Activated T-helper 9 cell treated with anti-CD3 and anti-CD28 coated beads, Interleukin-2, amount 50 U/mL, for 16 hours (primary cell): ENCODE measurements around the gene OSBPL6.

Experiments used
- DNase-seq: peaks from one replicate; pipeline ENCODE4 v3.0.0-alpha.2; 2020; ENCODE audit warnings: low read depth

Gene OSBPL6

GRCh38 chr2:178241844-178242551 lies 47.7 kb downstream of the OSBPL6 start:
- no peak for DNase-seq

DNA sequence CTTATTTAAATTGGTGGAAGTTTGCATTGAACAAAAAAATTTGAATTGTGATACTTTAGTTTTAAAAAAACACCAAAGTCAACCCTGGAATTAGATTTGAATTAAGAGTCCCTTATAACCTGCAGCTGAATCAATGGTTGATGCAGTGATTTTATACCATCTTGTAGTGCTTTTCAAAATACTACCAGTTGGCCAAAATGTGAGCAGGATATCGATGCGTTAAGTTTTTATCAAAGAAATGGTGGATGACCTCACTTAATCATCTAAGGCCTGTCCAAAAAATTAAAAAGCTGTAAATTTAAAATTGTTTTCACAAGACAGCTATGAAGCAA lies 48.2 kb downstream of the OSBPL6 start:
- DNase-seq, result no peak

DNA sequence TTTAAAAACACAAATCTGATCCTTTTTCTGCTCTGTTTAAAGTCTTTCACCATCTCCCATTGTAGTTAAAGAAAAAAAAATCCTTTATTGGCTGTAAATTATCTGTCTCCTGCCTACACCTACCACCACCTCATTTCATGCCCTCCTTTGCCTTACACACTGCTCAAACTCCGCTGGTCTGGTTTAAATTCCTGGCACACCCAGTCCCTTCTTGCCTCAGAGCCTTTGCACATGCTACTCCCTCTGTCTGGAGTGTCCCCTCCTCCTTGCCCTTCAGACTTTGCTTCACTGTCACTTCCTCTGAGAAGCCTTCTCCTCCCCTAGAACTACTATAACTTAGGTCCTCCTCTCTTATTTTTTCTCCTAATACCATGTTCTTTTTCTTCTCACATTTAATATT lies 49.6 kb downstream of the OSBPL6 start:
- no peak for DNase-seq

GRCh38 chr2:178244777-178245176 lies 50.5 kb downstream of the OSBPL6 start:
- DNase-seq, result no peak

DNA sequence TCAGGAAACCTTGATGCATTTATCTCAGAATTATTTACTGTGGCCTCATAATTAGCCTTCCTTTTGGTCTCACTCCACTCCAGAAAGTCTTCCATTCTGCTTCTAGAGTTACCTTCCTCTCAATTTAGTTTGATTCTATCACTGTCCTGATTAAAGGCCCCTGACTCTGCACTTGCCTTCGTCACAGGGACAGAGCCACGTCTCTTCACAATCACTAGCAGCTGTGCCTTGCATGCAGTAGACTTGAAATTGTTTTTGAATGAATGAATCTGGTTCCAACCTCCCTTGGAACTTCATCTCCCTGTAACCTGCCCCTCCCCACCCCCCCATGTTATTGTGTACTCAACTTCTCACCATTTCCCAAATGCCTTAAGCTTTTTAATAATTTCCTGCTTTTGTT lies 52.4 kb downstream of the OSBPL6 start:
- no peak for DNase-seq

DNA sequence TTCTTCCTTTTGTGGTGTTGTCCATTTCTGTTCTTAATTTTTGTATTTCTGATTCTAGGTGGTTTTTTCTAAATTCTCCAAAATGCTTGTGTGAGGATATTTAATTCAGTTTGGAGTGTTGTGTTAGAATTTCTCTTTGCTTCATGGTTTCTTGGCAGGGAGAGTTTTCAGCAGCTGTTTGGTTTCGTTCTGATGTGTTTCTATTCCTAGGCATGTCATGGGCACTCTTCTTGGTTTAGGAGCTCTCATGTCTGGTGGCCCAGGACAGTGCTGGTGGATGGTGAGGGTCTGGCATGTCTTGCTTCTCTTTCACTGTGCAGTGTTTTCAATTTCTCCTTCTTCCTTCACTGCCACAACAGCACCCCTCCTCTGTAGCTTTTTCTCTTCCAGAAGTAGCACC lies 52.9 kb downstream of the OSBPL6 start:
- no peak for DNase-seq

DNA sequence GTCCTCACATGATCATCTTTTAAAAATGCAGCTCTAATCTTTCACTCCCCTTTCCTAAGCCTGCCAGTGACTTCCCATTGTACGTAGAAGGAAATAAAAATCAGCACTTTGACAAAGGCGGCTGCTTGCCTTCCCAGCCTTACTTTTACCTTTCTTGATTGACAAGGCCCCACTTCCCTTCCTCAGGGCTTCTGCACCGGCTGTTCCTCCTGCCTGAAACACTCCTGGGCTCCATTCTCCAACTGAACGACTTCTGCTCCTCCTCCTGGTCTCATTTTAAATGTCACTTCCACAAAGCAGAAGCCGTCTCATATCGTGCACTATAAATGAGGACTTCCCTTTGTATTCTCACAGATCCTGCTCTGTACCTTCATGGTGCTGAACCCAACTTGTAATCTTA lies 56.1 kb downstream of the OSBPL6 start:
- DNase-seq, result no peak

GRCh38 chr2:178251151-178251955 lies 57.0 kb downstream of the OSBPL6 start:
- DNase-seq, result no peak

- no peak for DNase-seq
Measured at GRCh38 chr2:178256382-178257042, 62.2 kb downstream of the OSBPL6 start.

- DNase-seq, result no peak
Measured at GRCh38 chr2:178257127-178257526, 62.8 kb downstream of the OSBPL6 start.

- DNase-seq, result no peak
Measured at GRCh38 chr2:178258916-178259315, 64.6 kb downstream of the OSBPL6 start.

- DNase-seq, result no peak
Measured at GRCh38 chr2:178263159-178263860, 69.0 kb downstream of the OSBPL6 start.

DNA sequence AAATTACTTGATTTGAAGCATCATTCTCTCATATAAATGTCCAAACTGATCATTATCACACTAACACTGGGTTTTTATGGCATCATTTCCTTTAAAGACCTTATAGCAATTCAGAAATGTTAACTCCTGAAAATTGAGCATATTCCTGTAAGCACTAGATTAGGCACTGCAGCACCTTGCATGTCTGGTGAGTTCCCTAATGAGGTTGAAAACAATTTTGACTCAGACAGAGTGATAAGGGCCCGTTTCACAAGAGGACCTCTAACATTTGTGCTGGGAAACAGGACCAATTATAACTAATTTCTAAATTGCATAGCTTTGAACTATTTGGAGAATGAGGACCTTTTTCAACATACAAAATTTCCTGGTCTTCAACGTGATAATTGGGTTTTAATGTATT lies 69.9 kb downstream of the OSBPL6 start:
- no peak for DNase-seq

GRCh38 chr2:178265851-178266250 lies 71.5 kb downstream of the OSBPL6 start:
- no peak for DNase-seq

GRCh38 chr2:178266445-178266844 lies 72.1 kb downstream of the OSBPL6 start:
- DNase-seq, result no peak

- DNase-seq, result no peak
Measured at GRCh38 chr2:178267660-178268059, 73.3 kb downstream of the OSBPL6 start.

DNA sequence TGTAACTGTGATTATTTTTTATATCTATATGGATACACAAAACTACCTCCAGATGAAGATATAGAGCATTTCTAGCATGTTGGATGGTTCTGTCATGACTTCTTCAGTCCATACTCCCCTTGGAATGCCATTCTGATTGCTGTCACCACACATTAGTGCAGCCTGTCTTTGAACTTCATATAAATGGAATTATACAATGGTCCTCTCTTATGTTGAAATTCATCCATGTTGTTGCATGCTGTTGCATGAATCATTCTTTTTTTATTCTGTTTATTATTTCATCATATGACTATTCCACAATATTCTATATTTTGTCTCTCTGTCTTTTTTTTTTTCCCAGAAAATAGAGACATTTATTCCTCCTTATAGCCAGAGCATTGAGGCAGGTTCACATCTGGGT lies 74.1 kb downstream of the OSBPL6 start:
- no peak for DNase-seq

DNA sequence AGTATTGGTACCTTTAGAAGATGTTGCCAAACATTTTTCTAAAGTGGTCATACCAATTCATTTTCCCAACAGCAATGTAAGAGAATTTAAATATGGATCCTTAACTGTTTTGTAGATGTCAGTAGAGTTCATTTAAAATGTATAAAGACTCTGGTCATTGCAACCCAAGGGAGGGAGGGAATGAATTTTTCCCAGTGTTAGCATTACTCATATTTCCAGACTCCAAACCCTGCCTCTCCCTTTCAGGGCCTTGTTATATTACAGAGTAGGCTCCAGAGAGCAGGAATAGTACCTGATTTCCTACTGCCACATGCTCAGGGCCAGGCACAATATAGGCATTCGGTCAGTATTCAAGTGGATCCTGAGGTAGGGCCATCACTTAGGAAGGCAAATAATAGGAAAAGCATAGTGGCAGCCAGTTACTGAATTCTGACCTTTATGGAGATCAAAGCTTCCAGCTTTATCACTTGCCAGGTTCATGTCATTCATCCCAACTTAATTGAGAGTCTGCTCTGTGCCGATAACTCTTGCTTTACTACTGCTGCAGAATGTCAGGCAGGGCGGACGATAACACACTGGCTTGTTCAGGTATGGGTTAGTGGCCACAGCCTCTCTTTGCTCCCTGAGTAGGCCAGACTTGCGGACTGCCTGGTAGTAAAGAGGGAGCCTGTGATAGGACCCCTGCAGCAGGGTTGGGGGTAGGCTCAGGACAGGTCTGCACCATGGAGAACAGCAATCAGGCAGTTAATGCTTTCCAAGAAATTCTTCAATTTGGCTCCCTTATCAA lies 75.3 kb downstream of the OSBPL6 start:
- DNase-seq, result no peak

DNA sequence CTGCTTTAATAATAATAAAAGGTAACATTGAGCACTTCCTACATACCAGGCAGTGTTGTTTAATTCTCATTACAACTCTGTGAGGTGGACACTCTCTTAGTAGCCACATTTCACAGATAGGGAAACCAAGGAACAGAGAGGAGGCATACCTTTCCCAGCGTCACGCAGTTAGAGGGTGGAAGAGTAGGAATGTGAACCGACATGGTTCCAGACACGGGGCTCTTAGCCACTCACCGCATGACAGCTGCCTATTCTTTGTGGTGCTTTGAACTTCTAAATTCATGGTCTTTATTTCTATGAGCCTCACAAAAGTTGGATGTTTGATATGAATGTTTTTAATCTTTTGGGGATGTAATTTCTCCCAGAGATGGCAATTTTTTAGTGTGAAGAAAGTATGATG lies 76.0 kb downstream of the OSBPL6 start:
- no peak for DNase-seq

GRCh38 chr2:178271094-178271493 lies 76.8 kb downstream of the OSBPL6 start:
- no peak for DNase-seq

DNA sequence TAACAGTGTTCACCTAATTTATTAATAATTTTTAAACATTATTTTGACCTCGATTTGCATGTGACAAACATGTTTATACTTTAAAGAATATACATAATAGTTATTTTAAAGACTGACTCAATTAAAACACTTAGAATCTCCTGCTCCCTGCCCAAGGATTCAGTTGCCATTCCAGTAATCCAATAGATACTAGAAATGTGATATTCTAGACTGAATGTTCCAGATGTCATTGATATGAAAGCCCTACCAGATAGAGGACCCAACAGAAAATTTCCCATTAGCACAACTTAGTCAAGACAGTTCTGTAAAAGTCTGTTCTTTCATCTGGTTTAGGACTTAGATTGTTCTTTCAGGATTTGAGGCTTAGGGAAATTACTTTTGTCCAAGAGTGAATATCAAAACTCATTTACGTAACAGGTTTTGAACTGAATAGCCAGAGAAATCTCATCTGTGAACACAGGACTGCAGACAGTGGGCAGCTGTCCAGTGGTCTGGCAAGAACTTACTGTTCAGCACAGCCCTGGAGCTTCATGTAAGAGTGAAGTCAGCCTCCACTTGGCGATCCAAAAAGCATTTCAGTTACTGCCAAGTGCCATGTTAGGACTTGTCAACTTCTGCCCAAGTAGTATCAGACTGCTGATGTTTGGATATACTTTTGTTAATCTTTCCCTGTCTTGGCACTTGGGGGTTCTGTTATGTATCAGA lies 77.5 kb downstream of the OSBPL6 start:
- DNase-seq, result no peak
